WTC11 (cell line): ENCODE results near the gene TRMT2A.

Experiments used
- MXD4 ChIP-seq: fragments of 250-450 bp; sonication (Bioruptor Pico); IDR thresholded peaks from 2 replicates; pipeline ENCODE4 v1.8.0; 2021; ENCODE audit warnings: mild to moderate bottlenecking, moderate library complexity, borderline replicate concordance
- TP53 ChIP-seq: sonication (generic); formaldehyde crosslinking; IDR thresholded peaks from 2 replicates; pipeline ENCODE4 v1.8.1; 2023; ENCODE audit warnings: mild to moderate bottlenecking, missing genetic modification reagents
- TF ChIP-seq, protein P1 (sequence below): fragments of 200-600 bp; IDR thresholded peaks from 2 replicates; pipeline ENCODE4 v1.8.0; 2022; ENCODE audit warnings: antibody characterized with exemption

DNA sequence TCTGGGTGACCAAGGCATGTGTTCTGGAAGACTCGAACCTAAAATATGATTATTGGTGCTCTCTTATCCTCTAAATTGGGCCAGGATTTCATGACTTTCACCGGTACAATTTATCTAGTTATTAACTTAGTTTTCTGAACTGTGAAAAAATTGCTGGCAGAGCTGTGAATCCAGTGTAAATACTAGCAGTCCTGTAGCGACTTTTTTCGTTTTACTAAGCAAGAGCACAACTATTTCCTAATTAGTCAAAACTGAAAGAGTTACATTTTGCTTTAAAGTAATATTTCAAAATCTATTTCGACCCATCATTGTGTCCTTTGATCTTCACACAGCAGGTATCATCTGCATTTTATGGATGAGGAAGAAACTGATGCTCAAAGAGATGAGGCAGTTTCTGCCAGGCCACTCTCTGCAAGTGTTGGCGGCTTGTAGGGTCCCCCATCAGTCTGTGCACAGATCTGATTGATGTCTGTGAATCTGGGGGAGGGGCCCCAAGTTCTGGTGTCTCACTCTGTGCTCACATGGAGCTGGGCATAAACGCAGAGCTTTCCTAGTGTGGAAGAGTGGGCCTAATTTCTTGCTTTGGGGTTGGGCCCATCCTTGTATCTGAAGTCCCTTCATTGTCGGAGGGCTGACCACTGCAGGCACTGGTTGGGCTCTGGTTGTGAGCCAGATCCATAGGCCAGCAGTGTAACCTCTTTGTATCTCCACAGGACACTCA lies 1.4 kb upstream of the TRMT2A start:
- TF ChIP-seq, protein P1, sequence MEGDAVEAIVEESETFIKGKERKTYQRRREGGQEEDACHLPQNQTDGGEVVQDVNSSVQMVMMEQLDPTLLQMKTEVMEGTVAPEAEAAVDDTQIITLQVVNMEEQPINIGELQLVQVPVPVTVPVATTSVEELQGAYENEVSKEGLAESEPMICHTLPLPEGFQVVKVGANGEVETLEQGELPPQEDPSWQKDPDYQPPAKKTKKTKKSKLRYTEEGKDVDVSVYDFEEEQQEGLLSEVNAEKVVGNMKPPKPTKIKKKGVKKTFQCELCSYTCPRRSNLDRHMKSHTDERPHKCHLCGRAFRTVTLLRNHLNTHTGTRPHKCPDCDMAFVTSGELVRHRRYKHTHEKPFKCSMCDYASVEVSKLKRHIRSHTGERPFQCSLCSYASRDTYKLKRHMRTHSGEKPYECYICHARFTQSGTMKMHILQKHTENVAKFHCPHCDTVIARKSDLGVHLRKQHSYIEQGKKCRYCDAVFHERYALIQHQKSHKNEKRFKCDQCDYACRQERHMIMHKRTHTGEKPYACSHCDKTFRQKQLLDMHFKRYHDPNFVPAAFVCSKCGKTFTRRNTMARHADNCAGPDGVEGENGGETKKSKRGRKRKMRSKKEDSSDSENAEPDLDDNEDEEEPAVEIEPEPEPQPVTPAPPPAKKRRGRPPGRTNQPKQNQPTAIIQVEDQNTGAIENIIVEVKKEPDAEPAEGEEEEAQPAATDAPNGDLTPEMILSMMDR, result no peak
- no peak for TF ChIP-seq MXD4 (CRISPR knock-in tag)
- no peak for TF ChIP-seq TP53 (CRISPR knock-in tag)
